ENCODE results near the gene MSH3.

Gene MSH3

GRCh38 chr5:80740999-80741398 is 86.5 kb downstream of the MSH3 start:
- H3K79me2 ChIP-seq (ENCODE audit: control insufficient read depth, low read length) = no peaks in the 10 kb centered on the region
- no peak overlapping the region for H3K4me3 ChIP-seq (ENCODE audit: low read length)
- no peaks in the 10 kb centered on the region for H4K20me1 ChIP-seq (ENCODE audit: control insufficient read depth, insufficient read depth, low read depth, low read length)
- H3K36me3 ChIP-seq (ENCODE audit: control insufficient read depth, low read length) = peaks cover 48% of the 10 kb centered on the region
- H3K27me3 ChIP-seq (ENCODE audit: control insufficient read depth, low read length) = no peaks in the 10 kb centered on the region
- no peak overlapping the region for H3K27ac ChIP-seq (ENCODE audit: low read depth, low read length)
- H3K9me2 ChIP-seq (replicated peaks; ENCODE audit: control insufficient read depth, low read length) = no peaks in the 10 kb centered on the region
- no peaks in the 10 kb centered on the region for H3F3A ChIP-seq (ENCODE audit: control insufficient read depth, insufficient read depth)
- H3K4me1 ChIP-seq (ENCODE audit: control insufficient read depth, low read length) = no peaks in the 10 kb centered on the region
- TF ChIP-seq EZH2phosphoT487 (IDR thresholded peaks at IDR 0.05; ENCODE audit: borderline replicate concordance, low read length) (no peak), CTCF (IDR thresholded peaks at IDR 0.05; ENCODE audit: low read depth, low read length, poor library complexity, severe bottlenecking) (no peak)
- no peak overlapping the region for H3K4me2 ChIP-seq (ENCODE audit: low read length)
- H3K9me3 ChIP-seq (ENCODE audit: control insufficient read depth, insufficient read depth, low read length) = no peaks in the 10 kb centered on the region

DNA sequence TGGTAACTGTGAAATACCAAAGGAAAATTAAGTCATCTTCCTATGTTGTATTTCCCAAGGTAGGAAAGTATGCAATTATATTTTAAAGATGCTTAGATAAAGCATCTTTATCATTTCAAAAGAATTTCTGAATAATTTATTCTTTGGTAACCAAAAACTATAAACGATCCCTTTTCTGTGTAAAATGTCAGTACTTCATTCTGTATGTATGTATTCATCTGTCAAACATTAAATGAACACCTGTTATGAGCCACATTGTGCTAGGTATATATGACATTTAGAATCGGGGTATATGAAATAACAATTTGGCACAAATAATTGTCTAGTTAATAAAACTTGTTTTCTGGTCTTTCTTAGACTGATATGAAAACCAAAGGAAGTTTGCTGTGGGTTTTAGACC is 89.7 kb downstream of the MSH3 start:
- H3K79me2 ChIP-seq (ENCODE audit: control insufficient read depth, low read length) = no peaks in the 10 kb centered on the region
- H3K36me3 ChIP-seq (ENCODE audit: control insufficient read depth, low read length) = peaks cover 58% of the 10 kb centered on the region
- no peaks in the 10 kb centered on the region for H3K4me1 ChIP-seq (ENCODE audit: control insufficient read depth, low read length)
- H4K20me1 ChIP-seq (ENCODE audit: control insufficient read depth, insufficient read depth, low read depth, low read length) = no peaks in the 10 kb centered on the region
- H3K4me3 ChIP-seq (ENCODE audit: low read length) = no peak overlapping the region
- H3F3A ChIP-seq (ENCODE audit: control insufficient read depth, insufficient read depth) = no peaks in the 10 kb centered on the region
- no peaks in the 10 kb centered on the region for H3K9me2 ChIP-seq (replicated peaks; ENCODE audit: control insufficient read depth, low read length)
- H3K27ac ChIP-seq (ENCODE audit: low read depth, low read length) = no peak overlapping the region
- no peak overlapping the region for H3K4me2 ChIP-seq (ENCODE audit: low read length)
- H3K27me3 ChIP-seq (ENCODE audit: control insufficient read depth, low read length) = no peaks in the 10 kb centered on the region
- no peaks in the 10 kb centered on the region for H3K9me3 ChIP-seq (ENCODE audit: control insufficient read depth, insufficient read depth, low read length)
- TF ChIP-seq CTCF (IDR thresholded peaks at IDR 0.05; ENCODE audit: low read depth, low read length, poor library complexity, severe bottlenecking) (no peak), EZH2phosphoT487 (IDR thresholded peaks at IDR 0.05; ENCODE audit: borderline replicate concordance, low read length) (no peak)

- Histone ChIP-seq H3K27ac (ENCODE audit: low read depth, low read length) (no peak overlapping the region), H3K27me3 (ENCODE audit: control insufficient read depth, low read length) (no peaks in the 10 kb centered on the region), H3F3A (ENCODE audit: control insufficient read depth, insufficient read depth) (no peaks in the 10 kb centered on the region), H3K36me3 (ENCODE audit: control insufficient read depth, low read length) (peaks cover 57% of the 10 kb centered on the region), H3K4me1 (ENCODE audit: control insufficient read depth, low read length) (no peaks in the 10 kb centered on the region), H4K20me1 (ENCODE audit: control insufficient read depth, insufficient read depth, low read depth, low read length) (no peaks in the 10 kb centered on the region), H3K4me2 (ENCODE audit: low read length) (no peak overlapping the region), H3K79me2 (ENCODE audit: control insufficient read depth, low read length) (no peaks in the 10 kb centered on the region), H3K4me3 (ENCODE audit: low read length) (no peak overlapping the region), H3K9me3 (ENCODE audit: control insufficient read depth, insufficient read depth, low read length) (no peaks in the 10 kb centered on the region), H3K9me2 (replicated peaks; ENCODE audit: control insufficient read depth, low read length) (no peaks in the 10 kb centered on the region)
- TF ChIP-seq EZH2phosphoT487 (IDR thresholded peaks at IDR 0.05; ENCODE audit: borderline replicate concordance, low read length) = no peak
- no peak for TF ChIP-seq CTCF (IDR thresholded peaks at IDR 0.05; ENCODE audit: low read depth, low read length, poor library complexity, severe bottlenecking)
Observed at GRCh38 chr5:80745490-80745889, 91.0 kb downstream of the MSH3 start.

DNA sequence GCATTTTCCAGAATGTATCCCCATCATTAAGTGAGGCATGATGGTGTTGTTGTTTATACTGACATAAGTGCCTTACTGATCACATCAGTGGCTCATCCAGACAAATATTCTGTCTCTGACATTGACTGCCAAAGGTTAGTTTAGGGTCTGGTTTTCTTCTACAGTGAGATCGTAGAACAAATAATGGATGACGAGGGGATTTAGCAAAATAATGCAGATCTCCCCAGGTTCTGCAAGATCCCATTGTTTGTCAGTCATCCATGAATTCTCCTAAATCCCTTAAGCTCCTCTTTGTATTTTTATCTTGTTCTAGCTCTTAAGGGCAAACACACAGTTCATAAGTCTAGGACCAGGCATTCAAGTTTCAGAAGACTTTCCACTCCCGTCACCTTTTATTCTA is 93.5 kb downstream of the MSH3 start:
- Histone ChIP-seq H3K4me2 (ENCODE audit: low read length) (no peak overlapping the region), H3K4me3 (ENCODE audit: low read length) (no peak overlapping the region), H4K20me1 (ENCODE audit: control insufficient read depth, insufficient read depth, low read depth, low read length) (no peaks in the 10 kb centered on the region), H3F3A (ENCODE audit: control insufficient read depth, insufficient read depth) (no peaks in the 10 kb centered on the region), H3K9me3 (ENCODE audit: control insufficient read depth, insufficient read depth, low read length) (no peaks in the 10 kb centered on the region), H3K27ac (ENCODE audit: low read depth, low read length) (no peak overlapping the region), H3K4me1 (ENCODE audit: control insufficient read depth, low read length) (no peaks in the 10 kb centered on the region), H3K79me2 (ENCODE audit: control insufficient read depth, low read length) (no peaks in the 10 kb centered on the region), H3K27me3 (ENCODE audit: control insufficient read depth, low read length) (no peaks in the 10 kb centered on the region), H3K9me2 (replicated peaks; ENCODE audit: control insufficient read depth, low read length) (no peaks in the 10 kb centered on the region), H3K36me3 (ENCODE audit: control insufficient read depth, low read length) (peaks cover 52% of the 10 kb centered on the region)
- TF ChIP-seq CTCF (IDR thresholded peaks at IDR 0.05; ENCODE audit: low read depth, low read length, poor library complexity, severe bottlenecking) (no peak), EZH2phosphoT487 (IDR thresholded peaks at IDR 0.05; ENCODE audit: borderline replicate concordance, low read length) (no peak)
